Upper lobe of left lung (tissue), 6 donors: ENCODE measurements around the gene MED25. TPM values are rescaled to one million over a fixed set of nuclear protein-coding genes. Genes with fewer than 3 reads are reported as not detected.

Source experiments
- ATAC-seq, 2 donors: fragments of 200-7000 bp; cut with Tn5 transposase; one replicate each; pipeline ENCODE4 v1.9.1; 2022; ENCODE audit warnings: mild to moderate bottlenecking in 2 of 2, moderate library complexity in 2 of 2; ENCODE audit not compliant: low FRiP score in 2 of 2
- DNase-seq, 2 donors: peaks; one replicate each; pipeline ENCODE4 v3.0.0-alpha.2; 2019 to 2020
- H3K27ac ChIP-seq, 4 donors: fragments of 200-600 bp; sonication (generic); one replicate each; pipeline ENCODE4 v1.5.1; 2016 to 2019
- H3K27me3 ChIP-seq, 4 donors: fragments of 200-600 bp; sonication (generic); one replicate each; pipeline ENCODE4 v1.5.1; 2017 to 2019
- H3K36me3 ChIP-seq, 4 donors: fragments of 200-600 bp; sonication (generic); one replicate each; pipeline ENCODE4 v1.5.1; 2016 to 2019
- H3K4me1 ChIP-seq, 4 donors: fragments of 200-600 bp; sonication (generic); one replicate each; pipeline ENCODE4 v1.5.1; 2018 to 2019
- H3K4me3 ChIP-seq, 4 donors: fragments of 200-600 bp; sonication (generic); one replicate each; pipeline ENCODE4 v1.5.1; 2017 to 2019; ENCODE audit warnings: mild to moderate bottlenecking in 2 of 4, moderate library complexity in 1 of 4
- H3K9me3 ChIP-seq, 4 donors: fragments of 200-600 bp; sonication (generic); one replicate each; pipeline ENCODE4 v1.5.1; 2018 to 2019
- EP300 ChIP-seq, 4 donors: sonication (generic); formaldehyde crosslinking; IDR thresholded peaks; one replicate each; pipeline ENCODE4 v1.5.1; 2017; ENCODE audit warnings: antibody characterized with exemption in 4 of 4, control low read depth in 2 of 4
- POLR2A ChIP-seq, 4 donors: fragments of 450-650 bp; IDR thresholded peaks; one replicate each; pipeline ENCODE4 v1.5.1; 2016 to 2017; ENCODE audit warnings: antibody characterized with exemption in 4 of 4, mild to moderate bottlenecking in 2 of 4
- POLR2AphosphoS5 ChIP-seq, 2 donors: sonication (generic); formaldehyde crosslinking; IDR thresholded peaks; one replicate each; pipeline ENCODE4 v1.5.1; 2017; ENCODE audit warnings: antibody characterized with exemption in 2 of 2
- WGBS, 2 donors: methylation state at CpG; one replicate each; pipeline ENCODE4 v1.1.5; 2017 to 2018; 5-methylcytosine and 5-hydroxymethylcytosine counted together
- total RNA-seq, 6 donors: library from RNA; depleted of rRNA in 4 of 6; stranded (reverse); fragments of >200 nt in 4 of 6; gene quantifications; one replicate each; pipeline versions ENCODE4 v1.1.0 to v1.2.1, GENCODE V29; 2016 to 2021
- TF ChIP-seq, protein P1 (sequence below), 6 experiments: fragments of 450-650 bp in 4 of 6; fragments of 200-600 bp in 2 of 6; sonication (generic) in 2 of 6; IDR thresholded peaks; one replicate each; pipeline ENCODE4 v1.5.1; 2016 to 2019; ENCODE audit warnings: antibody characterized with exemption in 6 of 6
- donor health status: DM: no; HTN: no; CAD: no; lungs with moderate emphysema.
- donor health status: DM: no; HTN: yes; CAD: no; lungs with severe emphysema.

Gene MED25
- total RNA-seq, 6 donors from 2014 or later = 41.7 to 110 (median 61.2) TPM

DNA sequence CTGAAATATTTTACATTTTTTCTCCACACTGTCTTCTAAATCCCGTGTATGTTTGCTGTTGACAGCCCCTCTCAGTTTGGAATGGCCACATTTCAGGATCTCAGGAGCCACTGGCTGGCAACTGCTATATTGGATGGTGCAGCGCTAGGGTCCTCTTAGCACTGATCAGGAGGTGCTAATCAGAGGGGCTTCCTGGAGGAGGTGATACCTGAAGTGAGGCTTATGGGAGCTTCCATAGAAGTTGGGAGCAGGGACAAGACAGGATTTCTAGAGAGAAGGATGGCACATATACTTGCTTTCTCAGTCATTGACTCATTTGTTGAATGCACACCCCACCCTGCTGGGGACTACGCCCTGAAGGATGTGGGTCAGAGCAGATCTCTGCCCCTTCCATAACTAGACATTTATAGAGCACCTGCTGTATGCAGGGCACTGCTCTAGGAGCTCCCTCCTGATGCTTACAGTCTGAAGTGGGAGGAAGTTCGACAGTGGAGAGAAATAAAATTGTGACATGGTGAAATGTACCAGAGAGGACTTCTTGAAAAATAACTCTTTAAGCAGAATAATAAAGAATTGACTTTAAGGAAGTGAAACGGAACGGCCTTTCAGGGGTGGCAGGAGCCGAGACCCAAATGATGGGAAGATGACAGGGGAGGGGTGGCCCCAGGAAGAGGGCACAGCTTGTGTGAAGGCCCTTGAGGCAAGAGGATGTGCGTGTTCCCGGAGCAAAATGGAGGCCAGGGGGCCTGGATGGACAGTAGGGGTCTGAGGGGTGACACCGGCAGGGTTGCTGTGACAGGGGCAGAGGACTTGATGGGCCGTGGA, 38.1 kb upstream of the MED25 start:
- H3K36me3 ChIP-seq = peaks cover 11 to 40% (median 29%) of the 10 kb centered on the region in 4 donors
- 78 to 79% methylated on average over 11 of the region's 11 CpGs for WGBS, 2 donors
- H3K27ac ChIP-seq = peak overlapping the region in 1 of 4 donors; percentile 18
- peak in 1 of 2 donors; percentile 63 for ATAC-seq
- DNase-seq = no peak
- TF ChIP-seq POLR2AphosphoS5 (IDR thresholded peaks at IDR 0.05) = no peak
- TF ChIP-seq, protein P1, sequence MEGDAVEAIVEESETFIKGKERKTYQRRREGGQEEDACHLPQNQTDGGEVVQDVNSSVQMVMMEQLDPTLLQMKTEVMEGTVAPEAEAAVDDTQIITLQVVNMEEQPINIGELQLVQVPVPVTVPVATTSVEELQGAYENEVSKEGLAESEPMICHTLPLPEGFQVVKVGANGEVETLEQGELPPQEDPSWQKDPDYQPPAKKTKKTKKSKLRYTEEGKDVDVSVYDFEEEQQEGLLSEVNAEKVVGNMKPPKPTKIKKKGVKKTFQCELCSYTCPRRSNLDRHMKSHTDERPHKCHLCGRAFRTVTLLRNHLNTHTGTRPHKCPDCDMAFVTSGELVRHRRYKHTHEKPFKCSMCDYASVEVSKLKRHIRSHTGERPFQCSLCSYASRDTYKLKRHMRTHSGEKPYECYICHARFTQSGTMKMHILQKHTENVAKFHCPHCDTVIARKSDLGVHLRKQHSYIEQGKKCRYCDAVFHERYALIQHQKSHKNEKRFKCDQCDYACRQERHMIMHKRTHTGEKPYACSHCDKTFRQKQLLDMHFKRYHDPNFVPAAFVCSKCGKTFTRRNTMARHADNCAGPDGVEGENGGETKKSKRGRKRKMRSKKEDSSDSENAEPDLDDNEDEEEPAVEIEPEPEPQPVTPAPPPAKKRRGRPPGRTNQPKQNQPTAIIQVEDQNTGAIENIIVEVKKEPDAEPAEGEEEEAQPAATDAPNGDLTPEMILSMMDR (IDR thresholded peaks at IDR 0.05) = no peak
- no peak for TF ChIP-seq EP300 (IDR thresholded peaks at IDR 0.05)
- TF ChIP-seq POLR2A (IDR thresholded peaks at IDR 0.05) = no peak
- H3K27me3 ChIP-seq = no peaks in the 10 kb centered on the region
- no peaks in the 10 kb centered on the region for H3K9me3 ChIP-seq
- no peak overlapping the region for H3K4me3 ChIP-seq
- peaks cover 0 to 6% (median 2%) of the 10 kb centered on the region in 4 donors for H3K4me1 ChIP-seq

DNA sequence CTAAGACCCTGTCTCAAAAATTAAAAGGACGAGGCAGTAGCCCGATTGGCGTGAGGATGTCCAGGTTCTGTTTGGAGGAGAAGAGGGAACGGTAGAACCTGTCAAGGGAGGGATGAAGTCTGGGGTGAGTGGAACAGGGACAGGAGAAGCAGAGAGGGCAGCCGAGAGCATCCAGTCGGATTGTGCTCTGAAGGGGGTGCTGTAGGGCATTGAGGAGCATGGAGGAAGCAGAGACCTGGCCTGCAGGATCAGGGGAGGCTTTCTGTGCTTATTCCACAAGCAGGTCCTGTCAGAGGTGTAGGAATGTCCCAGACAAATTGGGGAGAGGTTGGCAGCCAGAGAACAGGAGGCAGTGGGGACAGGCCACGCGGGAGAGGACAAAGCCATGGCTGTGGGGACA, 37.2 kb upstream of the MED25 start:
- 89% methylated on average over 8 of the region's 8 CpGs for WGBS, 2 donors
- Histone ChIP-seq H3K4me1 (peaks cover 0 to 6% (median 2%) of the 10 kb centered on the region in 4 donors), H3K9me3 (no peaks in the 10 kb centered on the region), H3K27ac (no peak overlapping the region), H3K27me3 (no peaks in the 10 kb centered on the region), H3K36me3 (peaks cover 12 to 46% (median 32%) of the 10 kb centered on the region in 4 donors), H3K4me3 (no peak overlapping the region)
- ATAC-seq = no peak
- TF ChIP-seq EP300 (IDR thresholded peaks at IDR 0.05) (no peak), POLR2AphosphoS5 (IDR thresholded peaks at IDR 0.05) (no peak), POLR2A (IDR thresholded peaks at IDR 0.05) (no peak)
- TF ChIP-seq, protein P1 (IDR thresholded peaks at IDR 0.05) = no peak
- no peak for DNase-seq

DNA sequence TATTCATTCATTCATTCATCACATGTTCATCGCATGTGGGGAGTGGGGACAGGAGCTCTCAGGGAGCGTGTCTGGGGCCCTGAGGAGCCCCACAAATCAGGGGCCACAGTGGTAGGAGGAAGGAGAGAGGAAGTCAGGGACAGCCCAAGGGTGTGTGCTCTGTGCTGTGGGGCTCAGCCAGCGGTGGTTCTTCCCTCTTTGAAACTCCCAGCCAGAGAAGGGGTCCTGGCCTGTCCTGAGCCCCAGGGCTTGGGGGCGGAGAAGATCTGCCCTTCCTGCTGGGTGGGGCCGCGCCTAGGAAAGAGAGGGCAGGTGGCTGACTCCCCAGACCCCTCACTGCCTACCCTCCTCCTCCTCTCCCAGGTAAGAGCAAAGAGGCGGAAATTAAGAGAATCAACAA, 36.7 kb upstream of the MED25 start:
- Histone ChIP-seq H3K4me1 (peaks cover 0 to 6% (median 3%) of the 10 kb centered on the region in 4 donors), H3K4me3 (no peak overlapping the region), H3K27me3 (no peaks in the 10 kb centered on the region), H3K27ac (no peak overlapping the region), H3K36me3 (peaks cover 12 to 47% (median 28%) of the 10 kb centered on the region in 4 donors), H3K9me3 (no peaks in the 10 kb centered on the region)
- ATAC-seq = peak in 1 of 2 donors; percentile 39
- DNase-seq = no peak
- TF ChIP-seq EP300 (IDR thresholded peaks at IDR 0.05) (no peak), POLR2AphosphoS5 (IDR thresholded peaks at IDR 0.05) (no peak), POLR2A (IDR thresholded peaks at IDR 0.05) (no peak)
- TF ChIP-seq, protein P1 (IDR thresholded peaks at IDR 0.05) = no peak
- WGBS, 2 donors = 83 to 87% methylated on average over 1 to 7 of the region's 7 CpGs

DNA sequence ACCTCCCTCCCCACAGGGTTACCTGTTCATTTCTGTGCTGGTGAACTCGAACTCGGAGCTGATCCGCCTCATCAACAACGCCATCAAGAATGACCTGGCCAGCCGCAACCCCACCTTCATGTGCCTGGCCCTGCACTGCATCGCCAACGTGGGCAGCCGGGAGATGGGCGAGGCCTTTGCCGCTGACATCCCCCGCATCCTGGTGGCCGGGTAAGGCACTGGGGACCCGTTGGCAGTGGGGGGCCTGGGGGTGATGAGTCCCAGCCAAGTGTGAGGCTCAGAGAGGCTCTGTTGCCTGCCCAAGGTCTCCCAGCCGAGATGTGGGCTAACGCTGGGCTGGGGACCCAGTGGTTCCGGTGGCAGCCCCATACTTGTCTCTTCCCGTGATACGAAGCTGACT, 35.6 kb upstream of the MED25 start:
- Histone ChIP-seq H3K9me3 (no peaks in the 10 kb centered on the region), H3K4me3 (no peak overlapping the region), H3K27me3 (no peaks in the 10 kb centered on the region), H3K4me1 (peaks cover 0 to 11% (median 4%) of the 10 kb centered on the region in 4 donors), H3K36me3 (peaks cover 12 to 55% (median 29%) of the 10 kb centered on the region in 4 donors), H3K27ac (no peak overlapping the region)
- 98 to 100% methylated on average over 9 to 18 of the region's 18 CpGs for WGBS, 2 donors
- TF ChIP-seq EP300 (IDR thresholded peaks at IDR 0.05) = no peak
- TF ChIP-seq POLR2A (IDR thresholded peaks at IDR 0.05) = no peak
- TF ChIP-seq POLR2AphosphoS5 (IDR thresholded peaks at IDR 0.05) = no peak
- TF ChIP-seq, protein P1 (IDR thresholded peaks at IDR 0.05) = no peak
- DNase-seq (no peak), ATAC-seq (no peak)
